IgD-negative memory B cell (primary cell): ENCODE results near the gene CYP1B1. TPM values are rescaled to one million over a fixed set of nuclear protein-coding genes. Genes with fewer than 3 reads are reported as not detected.
"Not testable (repeated sequence)": the region's sequence is repeated elsewhere in the genome, so short reads cannot be mapped to it uniquely, and the experiment has no call there.

Experiments
- H3K27ac Mint-ChIP-seq, 3 donors: one replicate each; pipeline ENCODE4 v1.8.0; 2020 to 2022; ENCODE audit warnings: mild to moderate bottlenecking in 3 of 3, mixed read lengths in 3 of 3, moderate library complexity in 1 of 3
- H3K27me3 Mint-ChIP-seq: one replicate; pipeline ENCODE4 v1.8.0; 2021; ENCODE audit warnings: mixed read lengths
- H3K36me3 Mint-ChIP-seq: one replicate; pipeline ENCODE4 v1.8.0; 2020; ENCODE audit warnings: mild to moderate bottlenecking, mixed read lengths
- H3K4me1 Mint-ChIP-seq, 3 donors: one replicate each; pipeline ENCODE4 v1.8.0; 2020 to 2022; ENCODE audit warnings: mixed read lengths in 3 of 3, mild to moderate bottlenecking in 1 of 3
- H3K4me3 Mint-ChIP-seq, 4 donors: one replicate each; pipeline ENCODE4 v1.8.0; 2020 to 2022; ENCODE audit warnings: mild to moderate bottlenecking in 4 of 4, mixed read lengths in 4 of 4, moderate library complexity in 3 of 4
- H3K9me3 Mint-ChIP-seq, 3 donors: one replicate each; pipeline ENCODE4 v1.8.0; 2020 to 2021; ENCODE audit warnings: mixed read lengths in 3 of 3, mild to moderate bottlenecking in 1 of 3
- polyA plus RNA-seq: library from polyadenylated mRNA; unstranded; fragments of 300-500 nt; fragmentation: Illumina TruSeq; gene quantifications from one replicate; pipeline ENCODE4 v1.2.3, GENCODE V29; 2021

The CYP1B1 gene
- polyA plus RNA-seq, 1 donor from 2014 or later: 0.20 TPM

DNA sequence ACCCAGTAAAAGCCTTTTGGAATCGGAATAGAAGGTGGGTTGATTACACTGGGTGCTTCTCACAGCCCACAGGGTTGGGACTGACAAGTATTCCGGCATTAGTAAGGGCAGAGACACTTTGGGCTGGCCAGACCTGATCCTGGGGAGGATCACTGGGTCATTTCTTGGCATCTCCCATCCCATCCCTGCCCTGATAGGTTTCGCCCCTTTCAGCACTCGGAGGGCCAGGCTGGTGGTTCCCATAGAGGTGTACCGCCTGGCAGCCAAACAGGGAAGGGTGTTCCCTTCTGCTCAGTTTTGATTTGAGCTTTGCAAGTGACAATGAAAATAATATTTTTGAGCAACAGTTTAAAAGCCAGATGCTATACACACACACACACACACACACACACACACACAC is 37.3 kb downstream of the CYP1B1 start:
- peaks cover 14% of the 10 kb centered on the region for H3K27me3 Mint-ChIP-seq
- peaks cover 0 to 5% (median 0%) of the 10 kb centered on the region in 3 donors for H3K9me3 Mint-ChIP-seq
- H3K4me3 Mint-ChIP-seq: peak overlapping the region in 2 of 4 donors; percentile 66 to 94
- peaks cover 1% of the 10 kb centered on the region for H3K36me3 Mint-ChIP-seq
- no peak overlapping the region for H3K27ac Mint-ChIP-seq
- peaks cover 3 to 15% (median 11%) of the 10 kb centered on the region in 3 donors for H3K4me1 Mint-ChIP-seq

DNA sequence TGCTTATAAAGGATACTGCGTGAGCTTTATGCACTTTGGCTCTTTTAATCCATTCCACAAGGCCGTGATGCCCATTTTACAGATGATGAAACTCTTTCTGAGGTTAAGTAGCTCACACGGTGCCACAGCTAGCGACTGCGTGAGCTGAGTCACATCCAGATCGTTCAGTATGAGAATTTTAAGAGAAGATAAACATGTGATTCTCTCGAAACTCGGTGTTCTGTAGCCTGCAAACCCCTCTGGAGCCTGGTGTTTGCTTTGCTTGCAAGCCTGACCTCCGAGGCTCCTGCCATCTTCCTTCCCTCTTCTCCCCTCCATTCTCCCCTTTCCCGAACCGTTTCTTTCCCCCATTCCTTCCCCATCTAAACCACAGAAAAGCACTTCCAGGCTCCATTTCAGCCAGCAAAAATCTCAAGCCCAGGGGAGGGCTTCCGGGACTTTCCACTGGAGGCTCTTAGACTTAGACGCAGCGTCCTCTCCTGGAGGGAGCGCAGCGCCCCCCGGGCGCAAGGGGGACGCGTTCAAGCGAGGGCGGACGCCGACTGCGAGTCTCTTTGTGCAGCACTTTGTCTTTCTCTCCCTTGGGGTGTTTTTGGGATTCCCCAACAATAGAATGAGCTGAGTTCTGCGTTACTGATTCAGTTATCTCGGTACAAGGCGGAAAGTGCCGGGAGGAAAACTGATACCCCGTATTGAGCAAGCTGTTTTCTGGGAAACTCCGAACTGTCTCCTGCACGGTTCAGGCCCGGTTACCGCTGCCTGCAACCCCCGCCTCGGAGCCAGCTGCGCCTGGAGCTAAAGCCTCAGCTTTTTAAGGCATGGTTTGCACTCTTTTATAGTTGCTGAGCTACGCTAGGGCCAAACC is 38.0 kb downstream of the CYP1B1 start:
- Mint-ChIP-seq H3K36me3 (peaks cover 1% of the 10 kb centered on the region), H3K9me3 (peaks cover 0 to 4% (median 0%) of the 10 kb centered on the region in 3 donors), H3K4me3 (peak overlapping the region; percentile 36 to 94 (median 78)), H3K4me1 (peaks cover 3 to 15% (median 11%) of the 10 kb centered on the region in 3 donors), H3K27me3 (peaks cover 14% of the 10 kb centered on the region), H3K27ac (no peak overlapping the region)

GRCh38 chr2:38037325-38037724 is 38.6 kb downstream of the CYP1B1 start:
- Mint-ChIP-seq H3K27me3 (peaks cover 14% of the 10 kb centered on the region), H3K9me3 (no peaks in the 10 kb centered on the region), H3K27ac (no peak overlapping the region), H3K4me3 (peak overlapping the region in 1 of 4 donors; percentile 94), H3K36me3 (peaks cover 1% of the 10 kb centered on the region), H3K4me1 (peaks cover 3 to 15% (median 11%) of the 10 kb centered on the region in 3 donors)

GRCh38 chr2:38035968-38036367 is 40.0 kb downstream of the CYP1B1 start:
- H3K27me3 Mint-ChIP-seq: peaks cover 14% of the 10 kb centered on the region
- peaks cover 5 to 15% (median 11%) of the 10 kb centered on the region in 3 donors for H3K4me1 Mint-ChIP-seq
- H3K36me3 Mint-ChIP-seq: peaks cover 4% of the 10 kb centered on the region
- no peak overlapping the region for H3K27ac Mint-ChIP-seq
- H3K4me3 Mint-ChIP-seq: no peak overlapping the region
- no peaks in the 10 kb centered on the region for H3K9me3 Mint-ChIP-seq

DNA sequence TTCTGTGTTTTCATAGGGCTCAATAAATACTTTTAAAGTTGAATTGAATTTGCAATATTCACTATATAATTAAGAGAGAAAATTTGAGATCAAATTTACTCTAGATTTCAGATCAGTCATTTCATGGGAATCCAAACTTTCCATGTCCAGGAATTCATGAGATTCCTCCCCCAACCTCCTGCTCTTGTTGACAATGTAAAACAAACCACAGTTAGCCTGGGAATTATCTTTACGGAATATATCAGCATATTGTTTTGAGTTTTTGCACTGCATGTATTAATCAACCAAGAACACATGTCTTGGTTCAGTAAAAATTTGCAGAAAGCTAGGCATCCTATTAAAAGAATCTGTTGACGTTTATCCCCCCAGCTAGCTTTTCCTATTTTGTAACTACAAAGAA is 42.3 kb downstream of the CYP1B1 start:
- Mint-ChIP-seq H3K9me3 (no peaks in the 10 kb centered on the region), H3K27me3 (peaks cover 13% of the 10 kb centered on the region), H3K36me3 (peaks cover 4% of the 10 kb centered on the region), H3K4me3 (no peak overlapping the region), H3K4me1 (peaks cover 5 to 11% (median 6%) of the 10 kb centered on the region in 3 donors), H3K27ac (no peak overlapping the region)

DNA sequence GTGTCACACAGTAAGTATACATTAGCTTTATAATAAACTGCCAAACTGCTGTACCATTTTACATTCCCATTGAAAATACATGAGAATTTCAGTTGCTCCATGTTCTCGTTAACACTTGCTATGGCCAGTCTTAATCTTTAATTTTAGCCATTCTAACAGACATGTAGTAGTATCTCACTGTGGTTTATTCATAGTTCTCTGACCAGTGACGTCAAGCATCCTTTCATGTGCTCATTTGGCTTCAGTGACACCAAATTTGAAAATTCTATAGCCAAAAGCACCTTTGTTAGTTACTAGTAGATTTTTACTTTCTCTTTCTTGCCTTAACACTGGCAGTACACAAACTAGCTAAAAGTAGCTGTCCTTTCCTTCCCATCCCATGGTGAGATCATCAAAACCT is 43.0 kb downstream of the CYP1B1 start:
- no peaks in the 10 kb centered on the region for H3K9me3 Mint-ChIP-seq
- peaks cover under 1 to 4% (median 3%) of the 10 kb centered on the region in 3 donors for H3K4me1 Mint-ChIP-seq
- H3K4me3 Mint-ChIP-seq: no peak overlapping the region
- no peak overlapping the region for H3K27ac Mint-ChIP-seq
- peaks cover 4% of the 10 kb centered on the region for H3K36me3 Mint-ChIP-seq
- H3K27me3 Mint-ChIP-seq: peaks cover 11% of the 10 kb centered on the region

DNA sequence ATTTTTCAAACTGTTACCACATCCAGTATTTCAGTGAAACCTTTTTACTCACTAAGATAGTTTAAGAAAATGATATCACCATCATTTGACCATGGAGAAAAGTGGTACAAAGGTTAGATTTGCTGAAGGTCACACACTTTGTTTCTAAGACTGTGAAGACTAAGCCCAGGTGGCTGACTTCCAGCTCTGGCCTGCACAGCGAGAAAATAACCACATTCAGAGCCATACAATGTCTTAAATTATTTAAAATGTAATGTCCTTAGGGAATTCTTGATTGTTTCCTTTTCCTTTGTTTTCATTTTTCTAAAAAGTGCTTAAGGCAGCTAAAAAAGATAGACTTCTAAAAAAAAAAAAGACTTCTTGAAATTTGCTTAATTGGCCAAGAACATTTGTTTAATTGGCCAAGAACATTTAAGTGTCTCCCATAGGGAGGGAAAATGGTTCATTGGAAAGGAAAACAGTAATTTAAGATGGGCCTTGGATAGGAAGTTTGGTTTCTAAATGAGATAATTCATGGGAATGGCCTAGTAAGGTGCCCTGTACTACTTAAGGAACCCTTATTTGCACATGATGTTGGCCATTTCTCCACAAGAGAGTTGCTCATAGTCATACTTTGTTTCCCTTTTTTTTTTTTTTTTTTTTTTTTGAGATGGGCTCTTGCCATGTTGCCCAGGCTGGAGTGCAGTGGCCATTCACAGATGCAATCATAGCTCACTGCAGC is 45.2 kb downstream of the CYP1B1 start:
- no peak overlapping the region for H3K27ac Mint-ChIP-seq
- H3K9me3 Mint-ChIP-seq: peaks cover 0 to 1% (median 0%) of the 10 kb centered on the region in 3 donors
- H3K4me1 Mint-ChIP-seq: peaks cover 0 to 2% (median 0%) of the 10 kb centered on the region in 3 donors
- H3K36me3 Mint-ChIP-seq: peaks cover 4% of the 10 kb centered on the region
- no peak overlapping the region for H3K4me3 Mint-ChIP-seq
- H3K27me3 Mint-ChIP-seq: peaks cover 1% of the 10 kb centered on the region

- H3K4me1 Mint-ChIP-seq: peaks cover 0 to 2% (median 0%) of the 10 kb centered on the region in 3 donors
- H3K4me3 Mint-ChIP-seq: no peak overlapping the region
- H3K36me3 Mint-ChIP-seq: peaks cover 4% of the 10 kb centered on the region
- H3K27me3 Mint-ChIP-seq: peaks cover 1% of the 10 kb centered on the region
- peaks cover 0 to 1% (median 0%) of the 10 kb centered on the region in 3 donors for H3K9me3 Mint-ChIP-seq
- no peak overlapping the region for H3K27ac Mint-ChIP-seq
Observed at GRCh38 chr2:38029512-38029911, 46.4 kb downstream of the CYP1B1 start.

DNA sequence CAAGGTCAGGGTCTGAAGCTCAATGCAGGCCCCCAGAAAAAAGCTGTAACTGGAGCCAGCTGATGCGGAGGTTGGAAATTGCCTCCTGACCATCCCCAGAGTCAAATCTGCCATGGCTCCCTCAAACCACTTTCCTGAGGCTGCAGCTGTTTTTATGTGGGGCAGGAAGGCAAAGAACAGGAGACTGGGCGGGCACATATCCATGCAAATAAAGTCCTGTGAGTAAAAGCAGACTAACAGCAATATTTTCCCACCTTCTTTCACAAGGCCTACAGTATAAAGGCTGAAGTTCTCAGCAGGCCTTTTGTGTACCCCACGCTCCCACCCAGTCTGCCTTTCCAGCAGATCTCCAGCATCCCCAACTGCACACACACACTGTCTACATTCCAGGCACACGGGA is 47.1 kb downstream of the CYP1B1 start:
- H3K4me1 Mint-ChIP-seq: peaks cover 0 to 2% (median 0%) of the 10 kb centered on the region in 3 donors
- H3K36me3 Mint-ChIP-seq: peaks cover 3% of the 10 kb centered on the region
- H3K27ac Mint-ChIP-seq: no peak overlapping the region
- H3K9me3 Mint-ChIP-seq: peaks cover 0 to 1% (median 0%) of the 10 kb centered on the region in 3 donors
- H3K27me3 Mint-ChIP-seq: peaks cover 1% of the 10 kb centered on the region
- no peak overlapping the region for H3K4me3 Mint-ChIP-seq

- Mint-ChIP-seq H3K27me3 (peaks cover 1% of the 10 kb centered on the region), H3K4me3 (no peak overlapping the region), H3K36me3 (no peaks in the 10 kb centered on the region), H3K9me3 (peaks cover 0 to 1% (median 0%) of the 10 kb centered on the region in 3 donors), H3K4me1 (no peaks in the 10 kb centered on the region), H3K27ac (no peak overlapping the region)
Observed at GRCh38 chr2:38026846-38027245, 49.1 kb downstream of the CYP1B1 start.

GRCh38 chr2:38021589-38021988 is 54.4 kb downstream of the CYP1B1 start:
- H3K36me3 Mint-ChIP-seq: peaks cover 2% of the 10 kb centered on the region

GRCh38 chr2:38020359-38021069 is 55.4 kb downstream of the CYP1B1 start:
- not testable (repeated sequence) for H3K4me1 Mint-ChIP-seq, H3K4me3 Mint-ChIP-seq, H3K27me3 Mint-ChIP-seq, H3K27ac Mint-ChIP-seq, H3K9me3 Mint-ChIP-seq, H3K36me3 Mint-ChIP-seq

More at GRCh38 chr2:38021589-38021988, 54.4 kb downstream of the CYP1B1 start:
- H3K4me1 Mint-ChIP-seq: no peaks in the 10 kb centered on the region
- H3K27ac Mint-ChIP-seq: no peak overlapping the region
- H3K27me3 Mint-ChIP-seq: no peaks in the 10 kb centered on the region
- H3K9me3 Mint-ChIP-seq: peaks cover 0 to 3% (median 1%) of the 10 kb centered on the region in 3 donors
- H3K4me3 Mint-ChIP-seq: no peak overlapping the region

- no peak overlapping the region for H3K27ac Mint-ChIP-seq
- no peak overlapping the region for H3K4me3 Mint-ChIP-seq
- H3K9me3 Mint-ChIP-seq: peaks cover 0 to 3% (median 0%) of the 10 kb centered on the region in 3 donors
- H3K27me3 Mint-ChIP-seq: no peaks in the 10 kb centered on the region
- H3K36me3 Mint-ChIP-seq: peaks cover 6% of the 10 kb centered on the region
- no peaks in the 10 kb centered on the region for H3K4me1 Mint-ChIP-seq
Observed at GRCh38 chr2:38017836-38018235, 58.1 kb downstream of the CYP1B1 start.
